H9 (cell line): ENCODE measurements around the gene KRTAP10-4. TPM values are rescaled to one million over a fixed set of nuclear protein-coding genes. Genes with fewer than 3 reads are reported as not detected.

Experiments used
- DNase-seq: peaks from one replicate; pipeline ENCODE4 v3.0.0-alpha.2; 2017
- H2AFZ ChIP-seq: one replicate; pipeline ENCODE4 v1.6.1; 2013; ENCODE audit warnings: mild to moderate bottlenecking, low read length, control low read depth, moderate library complexity
- H2AK5ac ChIP-seq: 2 replicates; pipeline ENCODE4 v1.6.1; 2013; ENCODE audit warnings: low read length, control low read depth, mixed read lengths; ENCODE audit not compliant: insufficient read length
- H2BK120ac ChIP-seq: one replicate; pipeline ENCODE4 v1.6.1; 2013; ENCODE audit warnings: low read depth, mild to moderate bottlenecking, low read length, control low read depth, inconsistent platforms; ENCODE audit not compliant: poor library complexity, severe bottlenecking
- H2BK12ac ChIP-seq: 2 replicates; pipeline ENCODE4 v1.6.1; 2013; ENCODE audit warnings: low read length, control low read depth, mixed read lengths, low read depth; ENCODE audit not compliant: insufficient read length
- H2BK15ac ChIP-seq: 2 replicates; pipeline ENCODE4 v1.6.1; 2013; ENCODE audit warnings: low read depth, low read length, control low read depth
- H2BK20ac ChIP-seq: one replicate; pipeline ENCODE4 v1.6.1; 2013; ENCODE audit warnings: low read depth, mild to moderate bottlenecking, low read length, control low read depth, inconsistent platforms; ENCODE audit not compliant: poor library complexity, severe bottlenecking
- H2BK5ac ChIP-seq: 2 replicates; pipeline ENCODE4 v1.6.1; 2013; ENCODE audit warnings: low read length, control low read depth, mixed read lengths; ENCODE audit not compliant: insufficient read length
- H3K14ac ChIP-seq: 2 replicates; pipeline ENCODE4 v1.6.1; 2013; ENCODE audit warnings: low read length, control low read depth; ENCODE audit not compliant: insufficient read depth
- H3K18ac ChIP-seq: 2 replicates; pipeline ENCODE4 v1.6.1; 2013; ENCODE audit warnings: low read depth, mild to moderate bottlenecking, mixed read lengths, low read length, control low read depth; ENCODE audit not compliant: insufficient read length
- H3K23ac ChIP-seq: 2 replicates; pipeline ENCODE4 v1.6.1; 2013; ENCODE audit warnings: low read length, control low read depth, mixed read lengths, low read depth; ENCODE audit not compliant: insufficient read length
- H3K23me2 ChIP-seq: 2 replicates; pipeline ENCODE4 v1.6.1; 2013; ENCODE audit warnings: low read depth, mild to moderate bottlenecking, mixed read lengths, low read length, control low read depth; ENCODE audit not compliant: insufficient read length, poor library complexity, severe bottlenecking
- H3K27ac ChIP-seq: 2 replicates; pipeline ENCODE4 v1.5.1; 2013; ENCODE audit warnings: low read length, control low read depth, mixed read lengths, low read depth; ENCODE audit not compliant: insufficient read length
- H3K27me3 ChIP-seq: 2 replicates; pipeline ENCODE4 v1.6.1; 2013; ENCODE audit warnings: low read length, control low read depth, inconsistent platforms; ENCODE audit not compliant: insufficient read depth
- H3K4ac ChIP-seq: 2 replicates; pipeline ENCODE4 v1.6.1; 2013; ENCODE audit warnings: low read depth, mild to moderate bottlenecking, control low read depth, inconsistent platforms, low read length, moderate library complexity
- H3K4me1 ChIP-seq: 2 replicates; pipeline ENCODE4 v1.6.1; 2013; ENCODE audit warnings: low read length, control low read depth, inconsistent platforms; ENCODE audit not compliant: insufficient read depth
- H3K4me2 ChIP-seq: 2 replicates; pipeline ENCODE4 v1.6.1; 2013; ENCODE audit warnings: low read length, control low read depth, mixed read lengths; ENCODE audit not compliant: insufficient read length, insufficient read depth
- H3K56ac ChIP-seq: 2 replicates; pipeline ENCODE4 v1.6.1; 2013; ENCODE audit warnings: low read depth, mild to moderate bottlenecking, mixed read lengths, low read length, control low read depth; ENCODE audit not compliant: insufficient read length
- H3K79me1 ChIP-seq: 2 replicates; pipeline ENCODE4 v1.6.1; 2013; ENCODE audit warnings: low read depth, mild to moderate bottlenecking, moderate library complexity, low read length, control low read depth, inconsistent platforms; ENCODE audit not compliant: insufficient read depth, poor library complexity, severe bottlenecking
- H3K79me2 ChIP-seq: 2 replicates; pipeline ENCODE4 v1.6.1; 2013; ENCODE audit warnings: low read length, control low read depth, inconsistent platforms; ENCODE audit not compliant: insufficient read depth
- H3K9ac ChIP-seq: 2 replicates; pipeline ENCODE4 v1.6.1; 2013; ENCODE audit warnings: low read length, control low read depth, mixed read lengths; ENCODE audit not compliant: insufficient read length; ENCODE audit errors: extremely low read depth
- H3K9me3 ChIP-seq: one replicate; pipeline ENCODE4 v1.6.1; 2013; ENCODE audit warnings: low read depth, low read length, inconsistent platforms; ENCODE audit not compliant: control insufficient read depth
- H3T11ph ChIP-seq: one replicate; pipeline ENCODE4 v1.6.1; 2013; ENCODE audit warnings: mild to moderate bottlenecking, low read length, control low read depth, inconsistent platforms
- H4K20me1 ChIP-seq: one replicate; pipeline ENCODE4 v1.6.1; 2013; ENCODE audit not compliant: control insufficient read depth, insufficient read length, insufficient read depth
- H4K5ac ChIP-seq: 2 replicates; pipeline ENCODE4 v1.6.1; 2013; ENCODE audit warnings: low read depth, mild to moderate bottlenecking, mixed read lengths, low read length, control low read depth; ENCODE audit not compliant: insufficient read length
- H4K8ac ChIP-seq: replicated peaks from 2 replicates; pipeline ENCODE4 v1.6.1; 2013; ENCODE audit warnings: low read length, control low read depth, mixed read lengths, low read depth; ENCODE audit not compliant: insufficient read length
- H4K91ac ChIP-seq: 2 replicates; pipeline ENCODE4 v1.6.1; 2013; ENCODE audit warnings: low read depth, mild to moderate bottlenecking, moderate library complexity, mixed read lengths, low read length, control low read depth; ENCODE audit not compliant: insufficient read length
- H3K27ac Mint-ChIP-seq, 3 experiments: 2 replicates in 2 of 3; 3 replicates in 1 of 3; pipeline ENCODE4 v1.8.0; 2020 to 2021; ENCODE audit warnings: mixed read lengths in 3 of 3, mild to moderate bottlenecking in 1 of 3, moderate library complexity in 1 of 3
- H3K27me3 Mint-ChIP-seq: 2 replicates; pipeline ENCODE4 v1.8.0; 2021; ENCODE audit warnings: low read depth, mild to moderate bottlenecking, moderate library complexity, mixed read lengths
- H3K36me3 Mint-ChIP-seq, 3 experiments: 2 replicates in 2 of 3; 3 replicates in 1 of 3; pipeline ENCODE4 v1.8.0; 2020 to 2021; ENCODE audit warnings: low read depth in 3 of 3, mixed read lengths in 3 of 3; ENCODE audit not compliant: insufficient read depth in 1 of 3
- H3K4me1 Mint-ChIP-seq, 2 experiments: 2 replicates each; pipeline ENCODE4 v1.8.0; 2020; ENCODE audit warnings: mixed read lengths in 2 of 2
- H3K4me3 Mint-ChIP-seq, 2 experiments: 2 replicates in 1 of 2; 3 replicates in 1 of 2; pipeline ENCODE4 v1.8.0; 2020 to 2021; ENCODE audit warnings: mild to moderate bottlenecking in 2 of 2, mixed read lengths in 2 of 2, moderate library complexity in 1 of 2
- H3K9me3 Mint-ChIP-seq, 2 experiments: 2 replicates in 1 of 2; 3 replicates in 1 of 2; pipeline ENCODE4 v1.8.0; 2020; ENCODE audit warnings: mild to moderate bottlenecking in 2 of 2, mixed read lengths in 2 of 2, moderate library complexity in 1 of 2
- WGBS: extraction: QIAGEN DNeasy Blood & Tissue Kit; methylation state at CpG from one replicate; pipeline ENCODE4 v1.1.7; 2013; ENCODE audit warnings: missing lambda C conversion rate, low lambda C conversion rate, mixed read lengths; ENCODE audit not compliant: insufficient read length; ENCODE audit errors: extremely low coverage; 5-methylcytosine and 5-hydroxymethylcytosine counted together
- total RNA-seq: library from RNA; stranded (reverse); gene quantifications from 2 replicates; pipeline ENCODE4 v1.2.1, GENCODE V29; 2021
- TF ChIP-seq, protein P1 (sequence below): fragments of 200-600 bp; sonication (generic); conservative IDR thresholded peaks from 3 replicates; pipeline ENCODE4 v1.8.0; 2021; ENCODE audit warnings: antibody characterized with exemption, mild to moderate bottlenecking

KRTAP10-4 gene
- total RNA-seq, 1 experiment from 2014 or later, result not detected

DNA sequence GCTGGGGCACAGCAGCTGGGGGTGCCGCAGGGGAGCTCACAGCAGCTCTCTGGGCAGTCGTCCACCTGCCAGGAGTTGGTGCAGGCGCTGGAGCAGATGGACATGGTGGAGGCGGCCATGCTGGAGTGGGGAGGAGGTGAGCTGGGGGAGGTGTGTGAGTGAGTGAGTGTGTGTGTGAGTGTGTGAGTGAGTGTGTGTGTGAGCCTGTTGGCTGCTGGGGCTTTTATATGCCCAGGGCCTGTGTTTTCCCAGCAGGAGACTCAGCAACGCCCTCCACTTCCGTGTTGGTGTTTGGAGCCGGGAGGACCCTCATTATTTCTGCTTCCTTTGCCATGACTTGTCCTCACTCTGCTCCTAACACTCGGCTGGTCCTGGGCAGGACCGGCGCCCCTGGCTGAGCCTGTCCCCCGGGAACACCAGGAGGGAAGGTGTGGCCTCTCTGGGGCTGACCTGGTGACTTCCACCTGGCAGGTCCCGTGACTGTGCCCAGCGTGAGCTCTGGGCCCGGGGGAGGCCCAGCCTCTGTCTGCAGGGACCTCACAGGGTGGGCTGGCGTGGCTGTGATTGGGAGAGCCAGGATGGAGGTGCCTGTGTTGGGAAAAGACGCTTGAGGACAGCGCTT, 22.1 kb upstream of the KRTAP10-4 start, which contains the start of gene KRTAP10-2:
TSS of gene KRTAP10-2 (minus strand) at position 166 of the 622 bp plus-strand sequence. CDS start at position 119, 47 bp downstream.
- Histone ChIP-seq H3K79me2 (no peaks in the 10 kb centered on the region), H3K4me1 (peaks cover 6% of the 10 kb centered on the region; the same call in 1 of the 2 replicates), H2BK12ac (no peak within 1 kb of the TSS), H2BK120ac (no peak within 1 kb of the TSS), H3K27me3 (no peaks in the 10 kb centered on the region), H3K9ac (no peak within 1 kb of the TSS), H4K91ac (no peak within 1 kb of the TSS), H4K8ac (no peak within 1 kb of the TSS), H3T11ph (no peak within 1 kb of the TSS), H3K23me2 (no peaks in the 10 kb centered on the region), H3K4ac (no peak within 1 kb of the TSS; the same call in 1 of the 2 replicates), H2BK20ac (no peak within 1 kb of the TSS), H4K5ac (no peak within 1 kb of the TSS), H3K9me3 (no peaks in the 10 kb centered on the region), H2AFZ (no peak within 1 kb of the TSS), H2BK15ac (peak within 1 kb of the TSS; percentile 87; the same call in 1 of the 2 replicates), H2AK5ac (no peak within 1 kb of the TSS), H3K18ac (no peak within 1 kb of the TSS), H3K56ac (no peak within 1 kb of the TSS), H3K4me2 (no peak within 1 kb of the TSS), H3K79me1 (no peaks in the 10 kb centered on the region), H4K20me1 (no peaks in the 10 kb centered on the region), H3K23ac (no peak within 1 kb of the TSS), H3K14ac (peak within 1 kb of the TSS; percentile 53), H2BK5ac (no peak within 1 kb of the TSS), H3K27ac (no peak within 1 kb of the TSS)
- Mint-ChIP-seq H3K36me3 (peaks cover 0 to 14% (median 9%) of the 10 kb centered on the region in 3 experiments; a peak in 3 of 7 replicates), H3K4me1 (peaks cover 42 to 54% of the 10 kb centered on the region in 2 experiments), H3K9me3 (peaks cover 7 to 11% of the 10 kb centered on the region in 2 experiments; a peak in 4 of 5 replicates), H3K27ac (peak within 1 kb of the TSS in 2 of 3 experiments; percentile 82 to 85; a peak in 6 of 7 replicates), H3K4me3 (no peak within 1 kb of the TSS; a peak in 1 of 5 replicates), H3K27me3 (peaks cover 3% of the 10 kb centered on the region)
- WGBS, result no CpG with 5 or more reads among the region's 17 CpGs
- TF ChIP-seq, protein P1, sequence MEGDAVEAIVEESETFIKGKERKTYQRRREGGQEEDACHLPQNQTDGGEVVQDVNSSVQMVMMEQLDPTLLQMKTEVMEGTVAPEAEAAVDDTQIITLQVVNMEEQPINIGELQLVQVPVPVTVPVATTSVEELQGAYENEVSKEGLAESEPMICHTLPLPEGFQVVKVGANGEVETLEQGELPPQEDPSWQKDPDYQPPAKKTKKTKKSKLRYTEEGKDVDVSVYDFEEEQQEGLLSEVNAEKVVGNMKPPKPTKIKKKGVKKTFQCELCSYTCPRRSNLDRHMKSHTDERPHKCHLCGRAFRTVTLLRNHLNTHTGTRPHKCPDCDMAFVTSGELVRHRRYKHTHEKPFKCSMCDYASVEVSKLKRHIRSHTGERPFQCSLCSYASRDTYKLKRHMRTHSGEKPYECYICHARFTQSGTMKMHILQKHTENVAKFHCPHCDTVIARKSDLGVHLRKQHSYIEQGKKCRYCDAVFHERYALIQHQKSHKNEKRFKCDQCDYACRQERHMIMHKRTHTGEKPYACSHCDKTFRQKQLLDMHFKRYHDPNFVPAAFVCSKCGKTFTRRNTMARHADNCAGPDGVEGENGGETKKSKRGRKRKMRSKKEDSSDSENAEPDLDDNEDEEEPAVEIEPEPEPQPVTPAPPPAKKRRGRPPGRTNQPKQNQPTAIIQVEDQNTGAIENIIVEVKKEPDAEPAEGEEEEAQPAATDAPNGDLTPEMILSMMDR, result no peak
- peak; percentile 28 for DNase-seq
